HCT116 (cell line): ENCODE data around the gene TUT4. TPM values are rescaled to one million over a fixed set of nuclear protein-coding genes. Genes with fewer than 3 reads are reported as not detected.

Experiments used
- ATAC-seq: fragments of 200-7000 bp; cut with Tn5 transposase; 2 replicates; pipeline ENCODE4 v1.9.1; 2020; ENCODE audit warnings: mild to moderate bottlenecking, moderate library complexity
- BruUV-seq: library from RNA; stranded (reverse); fragments of 400-500 nt; replicated peaks from 2 replicates; lab custom pipeline; 2021; lab: Mats Ljungman, UMichigan
- CTCF ChIA-PET: fragments of 300-600 bp; sonication (Branson Sonifier 250); formaldehyde crosslinking; loops from one replicate; lab custom pipeline; 2021; ENCODE audit warnings: antibody characterized with exemption; lab: Charles Lee
- POLR2A ChIA-PET: fragments of 300-600, 350-600 bp; sonication (Branson Sonifier 250); formaldehyde crosslinking; loops from one replicate; lab custom pipeline; 2021; ENCODE audit warnings: antibody characterized with exemption; lab: Charles Lee
- RAD21 ChIA-PET, 2 experiments: fragments of 300-600 bp; sonication (Branson Sonifier 250); formaldehyde crosslinking; loops; one replicate each; lab custom pipeline; 2023; ENCODE audit warnings: low total read pairs in 2 of 2; ENCODE audit not compliant: uncharacterized antibody in 2 of 2, unreplicated experiment in 2 of 2, low non-redundant PET in 1 of 2; lab: Charles Lee
- DNase-seq: peaks from one replicate; pipeline ENCODE4 v3.0.0-alpha.2; 2010; ENCODE audit warnings: low read depth, low spot score
- H2AFZ ChIP-seq: fragments of 200-600 bp; shearing (Covaris generic), sonication (generic); 2 replicates; pipeline ENCODE4 v1.6.1; 2017; ENCODE audit warnings: low read depth, mixed run types, mixed read lengths, antibody characterized with exemption, low read length; ENCODE audit not compliant: poor library complexity, severe bottlenecking
- H3K27ac ChIP-seq: 2 replicates; pipeline ENCODE4 v1.5.1; 2012; ENCODE audit warnings: low read depth, low read length
- H3K27me3 ChIP-seq: fragments of 200-600 bp; sonication (generic); 2 replicates; pipeline ENCODE4 v1.6.1; 2016; ENCODE audit warnings: mixed run types, low read length, mixed read lengths; ENCODE audit not compliant: insufficient read depth
- H3K36me3 ChIP-seq, 2 experiments: fragments of 200-500 bp in 1 of 2; fragments of 200-600 bp in 1 of 2; sonication (Bioruptor generic) in 1 of 2; sonication (generic) in 1 of 2; 2 replicates each; pipeline versions ENCODE4 v1.5.1 to v1.6.1; 2014 to 2016; ENCODE audit warnings: low read length in 2 of 2, inconsistent platforms in 1 of 2, mixed read lengths in 1 of 2, mixed run types in 1 of 2; ENCODE audit not compliant: insufficient read depth in 2 of 2, control insufficient read depth in 1 of 2
- H3K4me1 ChIP-seq, 2 experiments: fragments of 200-600 bp in 1 of 2; sonication (generic) in 1 of 2; 2 replicates each; pipeline versions ENCODE4 v1.5.1 to v1.6.1; 2012 to 2017; ENCODE audit warnings: low read length in 2 of 2, inconsistent platforms in 1 of 2, mild to moderate bottlenecking in 1 of 2, mixed read lengths in 1 of 2, mixed run types in 1 of 2, moderate library complexity in 1 of 2; ENCODE audit not compliant: insufficient read depth in 2 of 2, control insufficient read depth in 1 of 2
- H3K4me2 ChIP-seq: fragments of 200-600 bp; sonication (generic); 2 replicates; pipeline ENCODE4 v1.6.1; 2017; ENCODE audit warnings: mixed run types, low read length, mixed read lengths
- H3K4me3 ChIP-seq, 2 experiments: fragments of 200-600 bp in 1 of 2; sonication (generic) in 1 of 2; replicated peaks in 1 of 2; 2 replicates each; pipeline ENCODE4 v1.5.1; 2011 to 2016; ENCODE audit warnings: low read length in 2 of 2, control low read depth in 1 of 2, low read depth in 1 of 2, mild to moderate bottlenecking in 1 of 2, mixed read lengths in 1 of 2, mixed run types in 1 of 2
- H3K79me2 ChIP-seq: fragments of 200-600 bp; sonication (generic); 2 replicates; pipeline ENCODE4 v1.6.1; 2017; ENCODE audit warnings: mild to moderate bottlenecking, mixed run types, low read length, moderate library complexity, mixed read lengths; ENCODE audit not compliant: insufficient read depth
- H3K9ac ChIP-seq: fragments of 200-600 bp; sonication (generic); 2 replicates; pipeline ENCODE4 v1.6.1; 2016; ENCODE audit warnings: low read length, mixed read lengths
- H3K9me2 ChIP-seq: fragments of 200-600 bp; sonication (generic), shearing (Covaris generic); 2 replicates; pipeline ENCODE4 v1.6.1; 2017; ENCODE audit warnings: mixed run types, mild to moderate bottlenecking, moderate library complexity; ENCODE audit not compliant: insufficient read depth
- H3K9me3 ChIP-seq, 2 experiments: fragments of 200-500 bp in 1 of 2; fragments of 200-600 bp in 1 of 2; sonication (Bioruptor generic) in 1 of 2; sonication (generic) in 1 of 2; 2 replicates each; pipeline ENCODE4 v1.6.1; 2014 to 2017; ENCODE audit warnings: low read length in 2 of 2, mixed read lengths in 2 of 2, inconsistent platforms in 1 of 2, low read depth in 1 of 2, mild to moderate bottlenecking in 1 of 2, mixed run types in 1 of 2, moderate library complexity in 1 of 2; ENCODE audit not compliant: control insufficient read depth in 1 of 2, insufficient read depth in 1 of 2
- H4K20me1 ChIP-seq: fragments of 200-600 bp; sonication (generic), shearing (Covaris generic); 2 replicates; pipeline ENCODE4 v1.6.1; 2017; ENCODE audit warnings: mixed run types, mild to moderate bottlenecking, moderate library complexity; ENCODE audit not compliant: insufficient read depth
- ATF3 ChIP-seq: IDR thresholded peaks from 2 replicates; pipeline ENCODE4 v1.6.1; 2012
- CBX3 ChIP-seq: IDR thresholded peaks from 2 replicates; pipeline ENCODE4 v1.6.1; 2012; ENCODE audit warnings: low read depth
- EGR1 ChIP-seq: IDR thresholded peaks from 2 replicates; pipeline ENCODE4 v1.6.1; 2012; ENCODE audit warnings: low read depth
- ELF1 ChIP-seq: IDR thresholded peaks from 2 replicates; pipeline ENCODE4 v1.6.1; 2012; ENCODE audit warnings: low read depth, borderline replicate concordance
- EZH2 ChIP-seq: fragments of 200-600 bp; sonication (generic); IDR thresholded peaks from 2 replicates; pipeline ENCODE4 v1.6.1; 2017; ENCODE audit warnings: antibody characterized with exemption, mixed run types
- EZH2phosphoT487 ChIP-seq: fragments of 200-600 bp; IDR thresholded peaks from 2 replicates; pipeline ENCODE4 v1.6.1; 2018; ENCODE audit warnings: antibody characterized with exemption, borderline replicate concordance
- FOSL1 ChIP-seq: IDR thresholded peaks from 2 replicates; pipeline ENCODE4 v1.6.1; 2012; ENCODE audit warnings: low read depth
- JUND ChIP-seq: IDR thresholded peaks from 2 replicates; pipeline ENCODE4 v1.6.1; 2012
- MAX ChIP-seq: IDR thresholded peaks from 2 replicates; pipeline ENCODE4 v1.6.1; 2012
- POLR2A ChIP-seq: IDR thresholded peaks from 2 replicates; pipeline ENCODE4 v1.7.0; 2011; ENCODE audit warnings: borderline replicate concordance; ENCODE audit not compliant: insufficient read depth, insufficient read length; ENCODE audit errors: extremely low read depth
- REST ChIP-seq: IDR thresholded peaks from 2 replicates; pipeline ENCODE4 v1.6.1; 2012; ENCODE audit warnings: low read depth
- SP1 ChIP-seq: IDR thresholded peaks from 2 replicates; pipeline ENCODE4 v1.6.1; 2012; ENCODE audit warnings: low read depth
- TCF7L2 ChIP-seq: IDR thresholded peaks from 2 replicates; pipeline ENCODE4 v1.7.0; 2011; ENCODE audit warnings: borderline replicate concordance, inconsistent platforms; ENCODE audit not compliant: insufficient read depth, insufficient read length; ENCODE audit errors: extremely low read depth
- YY1 ChIP-seq: IDR thresholded peaks from 2 replicates; pipeline ENCODE4 v1.6.1; 2011; ENCODE audit warnings: low read length, low read depth, moderate library complexity, mild to moderate bottlenecking; ENCODE audit not compliant: insufficient replicate concordance; ENCODE audit errors: extremely low read depth
- ZFX ChIP-seq: fragments of 450-650 bp; IDR thresholded peaks from 2 replicates; pipeline ENCODE4 v1.6.1; 2017
- ZNF274 ChIP-seq: fragments of 200-500 bp; sonication (Bioruptor generic); IDR thresholded peaks from 2 replicates; pipeline ENCODE4 v1.6.1; 2014; ENCODE audit warnings: mild to moderate bottlenecking, low read depth, low read length, inconsistent platforms
- intact Hi-C: fragments of 100-400 bp; cut with micrococcal nuclease; formaldehyde crosslinking; loops from 2 replicates; pipeline ENCODE4 v1.10.0; 2022
- total RNA-seq: library from RNA; stranded (reverse); gene quantifications from one replicate; pipeline ENCODE4 v1.2.1, GENCODE V29; 2021; ENCODE audit not compliant: unreplicated experiment

Gene TUT4
- total RNA-seq, 1 experiment from 2014 or later: 50.0 TPM

GRCh38 chr1:52588535-52588934, 35.6 kb upstream of the TUT4 start:
- DNase-seq (no peak), ATAC-seq (no peak)
- no peak overlapping the region for H3K4me3 ChIP-seq
- no peaks in the 10 kb centered on the region for H3K4me1 ChIP-seq
- no peak overlapping the region for H3K27ac ChIP-seq
- TF ChIP-seq ZFX (no peak), CBX3 (no peak), EZH2 (no peak), POLR2A (no peak), YY1 (no peak), EZH2phosphoT487 (no peak), SP1 (no peak), JUND (no peak), MAX (no peak), ATF3 (no peak), FOSL1 (no peak), EGR1 (no peak), ELF1 (no peak), TCF7L2 (no peak), REST (no peak), ZNF274 (no peak)
- H3K36me3 ChIP-seq: no peaks in the 10 kb centered on the region
- no TSS peak for BruUV-seq
- H3K9me3 ChIP-seq: no peaks in the 10 kb centered on the region
- intact Hi-C loops: no loop called here
- H3K27me3 ChIP-seq: no peaks in the 10 kb centered on the region
- ChIA-PET CTCF (no interaction called here), RAD21 (no interaction called here), POLR2A (no interaction called here)
- H3K9ac ChIP-seq: no peak overlapping the region
- H3K9me2 ChIP-seq: no peaks in the 10 kb centered on the region
- H4K20me1 ChIP-seq: no peaks in the 10 kb centered on the region
- H3K4me2 ChIP-seq: no peak overlapping the region
- no peak overlapping the region for H2AFZ ChIP-seq
- H3K79me2 ChIP-seq: no peaks in the 10 kb centered on the region
